ENCODE data around the gene SNRNP200.

Gene SNRNP200

DNA sequence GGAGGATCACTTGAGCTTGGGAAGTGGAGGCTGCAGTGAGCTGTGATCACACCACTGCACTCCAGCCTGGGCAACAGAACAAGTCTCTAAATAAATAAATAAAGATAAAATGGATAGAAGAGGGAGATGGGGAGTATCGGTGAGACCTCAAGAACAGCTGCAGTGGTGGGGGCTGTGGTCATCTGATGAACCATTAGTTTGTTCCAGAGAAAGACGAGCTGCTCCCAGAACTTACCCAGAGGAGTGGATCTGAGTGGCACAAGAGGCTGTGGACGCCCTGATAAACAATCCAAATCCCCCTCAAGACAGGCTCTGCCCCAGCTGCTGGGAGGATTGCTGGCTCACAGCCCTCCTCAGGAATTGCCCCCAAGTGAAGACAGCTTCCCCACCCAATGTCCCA is 66.3 kb downstream of the SNRNP200 start (continued):
- TF ChIP-seq, protein P1, sequence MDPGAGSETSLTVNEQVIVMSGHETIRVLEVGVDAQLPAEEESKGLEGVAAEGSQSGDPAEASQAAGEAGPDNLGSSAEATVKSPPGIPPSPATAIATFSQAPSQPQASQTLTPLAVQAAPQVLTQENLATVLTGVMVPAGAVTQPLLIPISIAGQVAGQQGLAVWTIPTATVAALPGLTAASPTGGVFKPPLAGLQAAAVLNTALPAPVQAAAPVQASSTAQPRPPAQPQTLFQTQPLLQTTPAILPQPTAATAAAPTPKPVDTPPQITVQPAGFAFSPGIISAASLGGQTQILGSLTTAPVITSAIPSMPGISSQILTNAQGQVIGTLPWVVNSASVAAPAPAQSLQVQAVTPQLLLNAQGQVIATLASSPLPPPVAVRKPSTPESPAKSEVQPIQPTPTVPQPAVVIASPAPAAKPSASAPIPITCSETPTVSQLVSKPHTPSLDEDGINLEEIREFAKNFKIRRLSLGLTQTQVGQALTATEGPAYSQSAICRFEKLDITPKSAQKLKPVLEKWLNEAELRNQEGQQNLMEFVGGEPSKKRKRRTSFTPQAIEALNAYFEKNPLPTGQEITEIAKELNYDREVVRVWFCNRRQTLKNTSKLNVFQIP (CRISPR knock-in tag; IDR thresholded peaks at IDR 0.05; ENCODE audit: borderline replicate concordance, low read depth): no peak

DNA sequence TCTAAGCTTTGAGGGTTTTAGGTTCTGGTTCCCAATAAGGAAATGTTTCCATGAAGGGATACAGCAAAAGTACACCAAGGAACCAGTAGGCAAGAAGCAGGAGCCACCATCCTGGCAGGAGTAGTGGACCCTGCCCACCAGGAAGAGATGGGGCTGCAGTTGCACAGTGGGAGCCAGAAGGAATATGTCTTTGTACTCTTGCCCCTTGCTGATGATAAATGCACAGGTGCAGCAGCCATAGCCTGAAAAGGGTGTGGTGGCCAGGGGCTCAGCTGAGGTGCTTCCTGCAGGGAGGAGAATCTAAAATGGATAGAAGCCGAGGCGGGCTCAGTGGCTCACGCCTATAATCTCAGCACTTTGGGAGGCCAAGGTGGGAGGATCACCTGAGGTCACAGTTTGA is 67.1 kb downstream of the SNRNP200 start:
- TF ChIP-seq, protein P2, sequence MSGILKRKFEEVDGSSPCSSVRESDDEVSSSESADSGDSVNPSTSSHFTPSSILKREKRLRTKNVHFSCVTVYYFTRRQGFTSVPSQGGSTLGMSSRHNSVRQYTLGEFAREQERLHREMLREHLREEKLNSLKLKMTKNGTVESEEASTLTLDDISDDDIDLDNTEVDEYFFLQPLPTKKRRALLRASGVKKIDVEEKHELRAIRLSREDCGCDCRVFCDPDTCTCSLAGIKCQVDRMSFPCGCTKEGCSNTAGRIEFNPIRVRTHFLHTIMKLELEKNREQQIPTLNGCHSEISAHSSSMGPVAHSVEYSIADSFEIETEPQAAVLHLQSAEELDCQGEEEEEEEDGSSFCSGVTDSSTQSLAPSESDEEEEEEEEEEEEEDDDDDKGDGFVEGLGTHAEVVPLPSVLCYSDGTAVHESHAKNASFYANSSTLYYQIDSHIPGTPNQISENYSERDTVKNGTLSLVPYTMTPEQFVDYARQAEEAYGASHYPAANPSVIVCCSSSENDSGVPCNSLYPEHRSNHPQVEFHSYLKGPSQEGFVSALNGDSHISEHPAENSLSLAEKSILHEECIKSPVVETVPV (CRISPR knock-in tag; IDR thresholded peaks at IDR 0.05): no peak
- TF ChIP-seq, protein P1 (CRISPR knock-in tag; IDR thresholded peaks at IDR 0.05; ENCODE audit: borderline replicate concordance, low read depth): no peak
- no peak for TF ChIP-seq ARNTL (CRISPR knock-in tag; IDR thresholded peaks at IDR 0.05; ENCODE audit: borderline replicate concordance, low read depth)
- TF ChIP-seq ZNF565 (CRISPR knock-in tag; conservative IDR thresholded peaks at IDR 0.05; ENCODE audit: low read depth): no peak
- TF ChIP-seq ZFP3 (CRISPR knock-in tag; IDR thresholded peaks at IDR 0.05): no peak
- no peak for TF ChIP-seq ZNF8 (CRISPR knock-in tag; IDR thresholded peaks at IDR 0.05)
- TF ChIP-seq ZFP30 (CRISPR knock-in tag; IDR thresholded peaks at IDR 0.05): no peak
- TF ChIP-seq TCF4 (CRISPR knock-in tag; IDR thresholded peaks at IDR 0.05; ENCODE audit: borderline replicate concordance): no peak
- TF ChIP-seq, protein P3, sequence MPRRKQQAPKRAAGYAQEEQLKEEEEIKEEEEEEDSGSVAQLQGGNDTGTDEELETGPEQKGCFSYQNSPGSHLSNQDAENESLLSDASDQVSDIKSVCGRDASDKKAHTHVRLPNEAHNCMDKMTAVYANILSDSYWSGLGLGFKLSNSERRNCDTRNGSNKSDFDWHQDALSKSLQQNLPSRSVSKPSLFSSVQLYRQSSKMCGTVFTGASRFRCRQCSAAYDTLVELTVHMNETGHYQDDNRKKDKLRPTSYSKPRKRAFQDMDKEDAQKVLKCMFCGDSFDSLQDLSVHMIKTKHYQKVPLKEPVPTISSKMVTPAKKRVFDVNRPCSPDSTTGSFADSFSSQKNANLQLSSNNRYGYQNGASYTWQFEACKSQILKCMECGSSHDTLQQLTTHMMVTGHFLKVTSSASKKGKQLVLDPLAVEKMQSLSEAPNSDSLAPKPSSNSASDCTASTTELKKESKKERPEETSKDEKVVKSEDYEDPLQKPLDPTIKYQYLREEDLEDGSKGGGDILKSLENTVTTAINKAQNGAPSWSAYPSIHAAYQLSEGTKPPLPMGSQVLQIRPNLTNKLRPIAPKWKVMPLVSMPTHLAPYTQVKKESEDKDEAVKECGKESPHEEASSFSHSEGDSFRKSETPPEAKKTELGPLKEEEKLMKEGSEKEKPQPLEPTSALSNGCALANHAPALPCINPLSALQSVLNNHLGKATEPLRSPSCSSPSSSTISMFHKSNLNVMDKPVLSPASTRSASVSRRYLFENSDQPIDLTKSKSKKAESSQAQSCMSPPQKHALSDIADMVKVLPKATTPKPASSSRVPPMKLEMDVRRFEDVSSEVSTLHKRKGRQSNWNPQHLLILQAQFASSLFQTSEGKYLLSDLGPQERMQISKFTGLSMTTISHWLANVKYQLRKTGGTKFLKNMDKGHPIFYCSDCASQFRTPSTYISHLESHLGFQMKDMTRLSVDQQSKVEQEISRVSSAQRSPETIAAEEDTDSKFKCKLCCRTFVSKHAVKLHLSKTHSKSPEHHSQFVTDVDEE (CRISPR knock-in tag; IDR thresholded peaks at IDR 0.05): no peak
- TF ChIP-seq SNAI2 (CRISPR knock-in tag; IDR thresholded peaks at IDR 0.05): no peak
- no peak for TF ChIP-seq RARB (CRISPR knock-in tag; IDR thresholded peaks at IDR 0.05)
- no peak for TF ChIP-seq PPARA (CRISPR knock-in tag; IDR thresholded peaks at IDR 0.05; ENCODE audit: borderline replicate concordance)
- TF ChIP-seq ZC3H10 (CRISPR knock-in tag; IDR thresholded peaks at IDR 0.05): no peak
- no peak for ATAC-seq

DNA sequence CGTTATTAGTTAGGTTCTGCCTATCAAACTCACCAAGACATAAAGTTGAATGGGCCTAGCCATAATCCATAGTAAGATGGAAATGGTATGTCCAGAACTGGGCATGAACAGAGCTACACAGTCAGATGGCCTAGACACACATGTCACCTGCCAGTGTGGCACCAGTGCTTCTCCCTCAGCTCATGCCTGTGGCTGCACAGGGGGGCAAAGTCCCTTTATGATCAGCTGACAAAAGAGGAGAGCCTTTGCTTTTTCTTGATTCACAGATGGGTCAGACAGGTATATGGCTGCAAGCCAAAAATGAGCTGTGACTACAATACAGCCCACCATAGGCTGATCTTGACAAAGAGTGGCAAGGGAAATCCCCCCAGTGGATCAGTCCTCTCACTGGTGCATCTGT is 68.5 kb downstream of the SNRNP200 start:
- TF ChIP-seq CSDC2 (CRISPR knock-in tag; IDR thresholded peaks at IDR 0.05) (no peak), ZFP3 (CRISPR knock-in tag; IDR thresholded peaks at IDR 0.05) (no peak), TCF4 (CRISPR knock-in tag; IDR thresholded peaks at IDR 0.05; ENCODE audit: borderline replicate concordance) (no peak), TOX (CRISPR knock-in tag; IDR thresholded peaks at IDR 0.05; ENCODE audit: borderline replicate concordance) (no peak)
- TF ChIP-seq, protein P3 (CRISPR knock-in tag; IDR thresholded peaks at IDR 0.05): no peak
- TF ChIP-seq, protein P2 (CRISPR knock-in tag; IDR thresholded peaks at IDR 0.05): no peak
- TF ChIP-seq, protein P1 (CRISPR knock-in tag; IDR thresholded peaks at IDR 0.05; ENCODE audit: borderline replicate concordance, low read depth): no peak
- ATAC-seq: no peak

Data from SK-N-SH treated with all-trans-retinoic acid at 6 μM for 48 hours (cell line).